ENCODE results near the gene ADCY10.

ADCY10 gene

GRCh38 chr1:167928457-167928852 is 14.5 kb upstream of the ADCY10 start:
- H4K20me1 ChIP-seq (ENCODE audit: insufficient read depth): no peaks in the 10 kb centered on the region
- no peak overlapping the region for H2AFZ ChIP-seq (ENCODE audit: low read depth)
- H3K4me1 ChIP-seq (ENCODE audit: low read depth, poor library complexity, severe bottlenecking): peaks cover 19% of the 10 kb centered on the region
- H3K27ac ChIP-seq: no peak overlapping the region
- H3K4me3 ChIP-seq (IDR thresholded peaks at IDR 0.05; ENCODE audit: insufficient read depth, low read depth, low read length): no peak overlapping the region
- H3K4me2 ChIP-seq: no peak overlapping the region
- peaks cover 8% of the 10 kb centered on the region; the same call in 1 of the 2 replicates for H3K79me2 ChIP-seq (ENCODE audit: insufficient read depth, low read depth)
- H3K27me3 ChIP-seq (ENCODE audit: insufficient read depth, low read depth): no peaks in the 10 kb centered on the region
- TF ChIP-seq CTCF (conservative IDR thresholded peaks at IDR 0.05; ENCODE audit: low read depth, low read length): no peak
- no peaks in the 10 kb centered on the region for H3K36me3 ChIP-seq (ENCODE audit: insufficient read depth)
- no peak overlapping the region for H3K9ac ChIP-seq

GRCh38 chr1:167927046-167927754 is 13.3 kb upstream of the ADCY10 start:
- no peak overlapping the region for H3K27ac ChIP-seq
- H3K36me3 ChIP-seq (ENCODE audit: insufficient read depth): no peaks in the 10 kb centered on the region
- no peak overlapping the region for H3K9ac ChIP-seq
- no peaks in the 10 kb centered on the region for H3K79me2 ChIP-seq (ENCODE audit: insufficient read depth, low read depth)
- H3K4me3 ChIP-seq (IDR thresholded peaks at IDR 0.05; ENCODE audit: insufficient read depth, low read depth, low read length): no peak overlapping the region
- no peak overlapping the region for H2AFZ ChIP-seq (ENCODE audit: low read depth)
- no peak overlapping the region for H3K4me2 ChIP-seq
- no peaks in the 10 kb centered on the region for H3K27me3 ChIP-seq (ENCODE audit: insufficient read depth, low read depth)
- peaks cover 11% of the 10 kb centered on the region for H3K4me1 ChIP-seq (ENCODE audit: low read depth, poor library complexity, severe bottlenecking)
- H4K20me1 ChIP-seq (ENCODE audit: insufficient read depth): no peaks in the 10 kb centered on the region
- no peak for TF ChIP-seq CTCF (conservative IDR thresholded peaks at IDR 0.05; ENCODE audit: low read depth, low read length)

- no peak overlapping the region for H2AFZ ChIP-seq (ENCODE audit: low read depth)
- peaks cover 11% of the 10 kb centered on the region for H3K4me1 ChIP-seq (ENCODE audit: low read depth, poor library complexity, severe bottlenecking)
- no peaks in the 10 kb centered on the region for H3K27me3 ChIP-seq (ENCODE audit: insufficient read depth, low read depth)
- no peaks in the 10 kb centered on the region for H3K79me2 ChIP-seq (ENCODE audit: insufficient read depth, low read depth)
- H3K4me3 ChIP-seq (IDR thresholded peaks at IDR 0.05; ENCODE audit: insufficient read depth, low read depth, low read length): no peak overlapping the region
- no peak overlapping the region for H3K27ac ChIP-seq
- H3K9ac ChIP-seq: no peak overlapping the region
- no peak for TF ChIP-seq CTCF (conservative IDR thresholded peaks at IDR 0.05; ENCODE audit: low read depth, low read length)
- no peaks in the 10 kb centered on the region for H4K20me1 ChIP-seq (ENCODE audit: insufficient read depth)
- no peak overlapping the region for H3K4me2 ChIP-seq
- H3K36me3 ChIP-seq (ENCODE audit: insufficient read depth): no peaks in the 10 kb centered on the region
Measured at GRCh38 chr1:167926486-167926997, 12.6 kb upstream of the ADCY10 start.

- Histone ChIP-seq H3K27ac (no peak overlapping the region), H3K79me2 (ENCODE audit: insufficient read depth, low read depth) (no peaks in the 10 kb centered on the region)
Measured at GRCh38 chr1:167924543-167925231, 10.8 kb upstream of the ADCY10 start.

More at GRCh38 chr1:167924543-167925231, 10.8 kb upstream of the ADCY10 start:
- H3K9ac ChIP-seq: no peak overlapping the region
- H2AFZ ChIP-seq (ENCODE audit: low read depth): no peak overlapping the region
- peaks cover 13% of the 10 kb centered on the region for H3K4me1 ChIP-seq (ENCODE audit: low read depth, poor library complexity, severe bottlenecking)
- H3K4me3 ChIP-seq (IDR thresholded peaks at IDR 0.05; ENCODE audit: insufficient read depth, low read depth, low read length): no peak overlapping the region
- H3K36me3 ChIP-seq (ENCODE audit: insufficient read depth): no peaks in the 10 kb centered on the region
- no peak overlapping the region for H3K4me2 ChIP-seq
- no peak for TF ChIP-seq CTCF (conservative IDR thresholded peaks at IDR 0.05; ENCODE audit: low read depth, low read length)
- H4K20me1 ChIP-seq (ENCODE audit: insufficient read depth): no peaks in the 10 kb centered on the region
- no peaks in the 10 kb centered on the region for H3K27me3 ChIP-seq (ENCODE audit: insufficient read depth, low read depth)
